OCI-LY3 (cell line): ENCODE data around the gene SLC30A1.

ENCODE experiments used
- CTCF ChIP-seq: fragments of 200-600, 300-600 bp; sonication (generic); IDR thresholded peaks from 2 replicates; pipeline ENCODE4 v1.5.1; 2014; ENCODE audit warnings: antibody characterized with exemption, low read length, low read depth
- EZH2phosphoT487 ChIP-seq: fragments of 200-600 bp; shearing (Covaris generic); IDR thresholded peaks from 2 replicates; pipeline ENCODE4 v1.6.1; 2018; ENCODE audit warnings: antibody characterized with exemption, mixed run types, low read depth

- no peak for TF ChIP-seq CTCF
- TF ChIP-seq EZH2phosphoT487, result no peak
These were observed 16.5 kb upstream of the SLC30A1 start for GRCh38 chr1:211595419-211595818.
